ENCODE measurements around the gene MUC6.
A peak's percentile ranks its signal among the peaks of the same experiment; 100 is the strongest.

MUC6 gene

DNA sequence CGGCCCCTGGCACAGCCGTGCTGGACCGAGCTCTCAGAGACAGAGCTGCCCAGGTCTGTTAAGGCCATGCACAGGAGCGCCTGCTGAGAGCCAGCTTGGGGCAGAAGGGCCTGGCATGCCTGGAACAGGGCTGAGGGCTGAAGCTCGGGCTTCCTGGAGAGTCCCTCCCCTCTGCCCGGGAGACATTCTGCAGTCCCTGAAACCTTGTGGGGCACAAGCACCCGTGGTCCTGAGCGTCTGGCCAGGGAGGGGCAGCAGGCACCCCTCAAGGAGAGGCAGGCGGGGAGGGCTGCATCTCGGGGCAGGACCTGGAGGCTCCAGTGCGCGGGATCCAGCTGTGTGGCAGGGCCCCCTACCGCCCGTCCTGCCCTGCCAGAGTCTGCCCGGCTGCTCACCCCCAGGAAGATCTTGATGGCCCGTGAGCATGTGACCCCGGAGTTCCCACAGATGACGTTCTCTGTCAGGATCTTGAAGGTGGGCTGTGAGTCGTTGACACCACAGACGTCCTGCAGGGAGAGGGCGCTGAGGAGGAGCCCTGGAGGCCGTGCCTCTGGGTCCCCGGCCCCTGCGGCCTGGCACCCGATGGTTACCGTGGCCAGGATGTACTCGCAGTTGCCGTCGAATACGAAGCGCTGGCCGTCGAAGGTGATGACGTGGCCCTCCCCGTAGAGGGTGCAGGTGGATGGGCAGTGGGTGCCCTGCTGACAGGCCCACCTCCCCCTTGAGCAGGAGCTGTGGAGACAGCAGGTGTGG, 10.9 kb downstream of the MUC6 start:
- Histone ChIP-seq H3K36me3 (ENCODE audit: control insufficient read depth in 2 of 2, insufficient read depth in 1 of 2, low read length in 2 of 2) (no peaks in the 10 kb centered on the region), H3K4me1 (ENCODE audit: control insufficient read depth, insufficient read depth, low read length) (no peaks in the 10 kb centered on the region), H3K27ac (ENCODE audit: extremely low read depth, low read depth, low read length) (no peak overlapping the region), H3K4me3 (ENCODE audit: low read depth, low read length) (no peak overlapping the region), H3K9me3 (ENCODE audit: control insufficient read depth, insufficient read depth, low read depth, low read length) (no peaks in the 10 kb centered on the region)
- ChIA-PET CTCF (interaction anchor here (0.6 kb wide), 1 partner anchor 21 kb away, joined by 3 read pairs; no protein-coding TSS in a partner anchor), POLR2A (no interaction called here)
- no peak for TF ChIP-seq ZNF140 (tag by site-specific recombination; IDR thresholded peaks at IDR 0.05)
- TF ChIP-seq GLIS1 (tag by site-specific recombination; IDR thresholded peaks at IDR 0.05): peak; percentile 72
- TF ChIP-seq ZBTB11 (tag by site-specific recombination; conservative IDR thresholded peaks at IDR 0.05; ENCODE audit: low read depth): no peak
- TF ChIP-seq ZNF157 (tag by site-specific recombination; IDR thresholded peaks at IDR 0.05): no peak
- TF ChIP-seq ZNF302 (tag by site-specific recombination; IDR thresholded peaks at IDR 0.05; ENCODE audit: low read depth): no peak
- TF ChIP-seq ZNF521 (tag by site-specific recombination; IDR thresholded peaks at IDR 0.05): no peak
- TF ChIP-seq ZSCAN16 (tag by site-specific recombination; IDR thresholded peaks at IDR 0.05): no peak
- no peak for TF ChIP-seq IKZF3 (tag by site-specific recombination; IDR thresholded peaks at IDR 0.05)
- TF ChIP-seq, protein P1, sequence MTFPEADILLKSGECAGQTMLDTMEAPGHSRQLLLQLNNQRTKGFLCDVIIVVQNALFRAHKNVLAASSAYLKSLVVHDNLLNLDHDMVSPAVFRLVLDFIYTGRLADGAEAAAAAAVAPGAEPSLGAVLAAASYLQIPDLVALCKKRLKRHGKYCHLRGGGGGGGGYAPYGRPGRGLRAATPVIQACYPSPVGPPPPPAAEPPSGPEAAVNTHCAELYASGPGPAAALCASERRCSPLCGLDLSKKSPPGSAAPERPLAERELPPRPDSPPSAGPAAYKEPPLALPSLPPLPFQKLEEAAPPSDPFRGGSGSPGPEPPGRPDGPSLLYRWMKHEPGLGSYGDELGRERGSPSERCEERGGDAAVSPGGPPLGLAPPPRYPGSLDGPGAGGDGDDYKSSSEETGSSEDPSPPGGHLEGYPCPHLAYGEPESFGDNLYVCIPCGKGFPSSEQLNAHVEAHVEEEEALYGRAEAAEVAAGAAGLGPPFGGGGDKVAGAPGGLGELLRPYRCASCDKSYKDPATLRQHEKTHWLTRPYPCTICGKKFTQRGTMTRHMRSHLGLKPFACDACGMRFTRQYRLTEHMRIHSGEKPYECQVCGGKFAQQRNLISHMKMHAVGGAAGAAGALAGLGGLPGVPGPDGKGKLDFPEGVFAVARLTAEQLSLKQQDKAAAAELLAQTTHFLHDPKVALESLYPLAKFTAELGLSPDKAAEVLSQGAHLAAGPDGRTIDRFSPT (tag by site-specific recombination; IDR thresholded peaks at IDR 0.05): no peak
- no peak for TF ChIP-seq ZSCAN30 (tag by site-specific recombination; IDR thresholded peaks at IDR 0.05)
- no peak for TF ChIP-seq ZNF433 (tag by site-specific recombination; IDR thresholded peaks at IDR 0.05; ENCODE audit: low read depth)
- peak; percentile 66 for TF ChIP-seq ZIC2 (tag by site-specific recombination; IDR thresholded peaks at IDR 0.05)
- TF ChIP-seq RBAK (tag by site-specific recombination; IDR thresholded peaks at IDR 0.05): no peak
- no peak for TF ChIP-seq PRDM6 (tag by site-specific recombination; IDR thresholded peaks at IDR 0.05)
- TF ChIP-seq, protein P2, sequence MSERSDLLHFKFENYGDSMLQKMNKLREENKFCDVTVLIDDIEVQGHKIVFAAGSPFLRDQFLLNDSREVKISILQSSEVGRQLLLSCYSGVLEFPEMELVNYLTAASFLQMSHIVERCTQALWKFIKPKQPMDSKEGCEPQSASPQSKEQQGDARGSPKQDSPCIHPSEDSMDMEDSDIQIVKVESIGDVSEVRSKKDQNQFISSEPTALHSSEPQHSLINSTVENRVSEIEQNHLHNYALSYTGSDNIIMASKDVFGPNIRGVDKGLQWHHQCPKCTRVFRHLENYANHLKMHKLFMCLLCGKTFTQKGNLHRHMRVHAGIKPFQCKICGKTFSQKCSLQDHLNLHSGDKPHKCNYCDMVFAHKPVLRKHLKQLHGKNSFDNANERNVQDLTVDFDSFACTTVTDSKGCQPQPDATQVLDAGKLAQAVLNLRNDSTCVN (tag by site-specific recombination; optimal IDR thresholded peaks at IDR 0.05): no peak
- no peak for TF ChIP-seq ZNF416 (tag by site-specific recombination; IDR thresholded peaks at IDR 0.05)
- no peak for TF ChIP-seq ZNF169 (tag by site-specific recombination; IDR thresholded peaks at IDR 0.05)
